HG03378 (cell line): Measurements from ENCODE around the gene MIA.
"Not testable (repeated sequence)": the region's sequence is repeated elsewhere in the genome, so short reads cannot be mapped to it uniquely, and the experiment has no call there.

ENCODE experiments used
- ATAC-seq: cut with Tn5 transposase; IDR thresholded peaks from one replicate; pipeline ENCODE4 v1.9.1; 2021; ENCODE audit warnings: mild to moderate bottlenecking, moderate library complexity; ENCODE audit not compliant: unreplicated experiment

Gene MIA

GRCh38 chr19:40777937-40778705 is 2.8 kb downstream of the MIA start, which contains the start of gene RAB4B:
Gene RAB4B, plus strand, starts transcription at chr19:40778247. Its CDS starts 129 bp downstream, at chr19:40778376.
- ATAC-seq, result peak; percentile 49

DNA sequence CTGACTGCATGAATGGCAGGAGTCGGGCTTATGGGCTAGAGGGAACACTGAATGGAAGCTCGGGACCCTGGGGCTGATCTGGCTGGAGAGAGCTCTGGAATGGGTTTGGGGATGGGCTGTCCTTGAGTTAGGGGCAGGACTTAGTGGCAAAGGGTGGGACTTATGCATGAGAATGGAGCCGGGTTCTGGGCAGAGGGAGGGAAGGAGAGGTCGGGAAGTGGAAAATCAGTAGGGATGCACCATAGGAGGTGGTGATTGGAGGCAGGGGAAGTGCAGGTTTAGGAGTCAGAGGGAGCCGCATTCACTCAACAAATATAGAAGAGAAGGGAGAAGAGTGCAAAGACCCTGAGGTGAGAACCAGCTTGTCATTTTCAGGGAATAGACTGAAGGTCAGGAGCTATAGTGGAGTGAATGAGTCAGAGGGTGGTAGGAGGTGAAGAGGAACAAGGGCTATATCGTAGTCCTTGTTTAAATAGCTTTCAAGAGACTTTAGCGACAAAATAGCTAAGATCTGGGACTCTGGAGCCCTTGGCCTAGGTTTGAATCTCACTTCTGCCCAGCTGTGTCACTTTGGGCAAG is 3.5 kb downstream of the MIA start:
- ATAC-seq, result no peak

DNA sequence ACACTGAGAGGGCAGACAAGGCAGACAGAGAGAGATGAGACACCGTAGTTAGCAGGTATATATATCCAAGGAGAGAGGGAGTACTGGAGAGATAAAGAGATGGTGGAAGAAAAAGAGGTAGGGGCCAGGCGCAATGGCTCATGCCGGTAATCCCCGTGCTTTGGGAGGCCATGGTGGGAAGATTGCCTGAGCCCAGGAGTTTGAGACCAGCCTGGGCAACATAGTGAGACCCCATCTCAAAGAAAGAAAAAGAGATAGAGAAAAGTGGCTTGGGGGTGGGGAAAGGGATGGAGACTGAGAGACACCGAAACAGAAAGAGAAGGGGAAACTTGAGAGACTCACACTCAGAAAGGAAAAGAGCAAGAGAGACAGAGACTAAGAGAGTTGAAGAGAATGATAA is 5.3 kb downstream of the MIA start:
- ATAC-seq, result no peak

DNA sequence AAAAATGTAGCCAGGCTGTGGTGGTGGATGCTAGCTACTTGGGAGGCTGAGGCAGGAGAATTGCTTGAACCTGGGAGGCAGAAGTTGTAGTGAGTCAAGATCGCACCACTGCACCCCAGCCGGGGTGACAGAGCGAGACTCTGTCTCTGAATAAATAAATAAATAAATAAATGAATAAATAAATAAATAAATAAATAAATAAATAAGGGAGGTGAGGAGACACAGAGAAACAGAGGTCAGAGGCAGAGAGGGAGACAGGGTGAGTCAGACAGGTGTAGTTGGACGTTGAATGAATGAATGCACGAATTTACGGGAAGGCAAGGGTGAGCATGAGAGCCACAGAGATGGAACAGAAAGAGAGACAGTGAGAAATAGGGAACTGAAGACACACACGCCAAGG is 5.8 kb downstream of the MIA start:
- ATAC-seq, result no peak

GRCh38 chr19:40783711-40784110 is 8.4 kb downstream of the MIA start:
- no peak for ATAC-seq

DNA sequence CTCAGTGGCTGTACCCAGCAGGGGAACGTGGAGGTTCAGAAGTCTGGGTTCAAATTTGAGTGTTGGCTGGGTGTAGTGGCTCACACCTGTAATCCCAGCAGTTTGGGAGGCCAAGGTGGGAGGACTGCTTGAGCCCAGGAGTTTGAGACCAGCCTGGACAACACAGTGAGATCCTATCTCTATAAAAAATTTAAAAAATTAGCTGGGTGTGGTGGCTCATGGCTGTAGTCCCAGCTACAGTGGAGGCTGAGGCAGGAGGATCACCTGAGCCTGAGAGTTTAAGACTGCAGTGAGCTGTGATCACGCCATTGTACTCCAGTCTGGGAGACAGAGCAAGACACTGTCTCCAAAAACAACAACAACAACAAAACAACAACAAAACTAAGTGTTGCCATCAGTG is 8.8 kb downstream of the MIA start:
- not testable (repeated sequence) for ATAC-seq

DNA sequence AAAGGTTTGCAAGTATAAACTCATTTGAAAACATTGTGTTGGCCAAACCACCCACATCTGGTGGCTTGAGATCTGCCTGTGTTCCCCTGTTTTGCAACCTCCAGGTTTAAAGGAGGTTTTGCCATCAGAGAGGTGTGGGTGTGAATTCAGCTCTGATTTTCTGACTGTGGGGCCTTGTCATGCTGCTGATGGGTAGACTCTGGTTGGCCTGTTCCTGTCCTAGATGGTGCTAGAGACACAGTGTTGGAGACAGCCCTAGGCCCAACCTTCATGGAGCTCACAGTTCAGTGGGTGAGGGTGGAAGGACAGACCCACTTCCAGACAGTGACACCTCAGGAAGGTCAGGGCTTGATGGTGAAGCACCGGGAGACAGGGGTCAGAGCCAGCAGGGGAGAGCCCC is 10.2 kb downstream of the MIA start:
- no peak for ATAC-seq

DNA sequence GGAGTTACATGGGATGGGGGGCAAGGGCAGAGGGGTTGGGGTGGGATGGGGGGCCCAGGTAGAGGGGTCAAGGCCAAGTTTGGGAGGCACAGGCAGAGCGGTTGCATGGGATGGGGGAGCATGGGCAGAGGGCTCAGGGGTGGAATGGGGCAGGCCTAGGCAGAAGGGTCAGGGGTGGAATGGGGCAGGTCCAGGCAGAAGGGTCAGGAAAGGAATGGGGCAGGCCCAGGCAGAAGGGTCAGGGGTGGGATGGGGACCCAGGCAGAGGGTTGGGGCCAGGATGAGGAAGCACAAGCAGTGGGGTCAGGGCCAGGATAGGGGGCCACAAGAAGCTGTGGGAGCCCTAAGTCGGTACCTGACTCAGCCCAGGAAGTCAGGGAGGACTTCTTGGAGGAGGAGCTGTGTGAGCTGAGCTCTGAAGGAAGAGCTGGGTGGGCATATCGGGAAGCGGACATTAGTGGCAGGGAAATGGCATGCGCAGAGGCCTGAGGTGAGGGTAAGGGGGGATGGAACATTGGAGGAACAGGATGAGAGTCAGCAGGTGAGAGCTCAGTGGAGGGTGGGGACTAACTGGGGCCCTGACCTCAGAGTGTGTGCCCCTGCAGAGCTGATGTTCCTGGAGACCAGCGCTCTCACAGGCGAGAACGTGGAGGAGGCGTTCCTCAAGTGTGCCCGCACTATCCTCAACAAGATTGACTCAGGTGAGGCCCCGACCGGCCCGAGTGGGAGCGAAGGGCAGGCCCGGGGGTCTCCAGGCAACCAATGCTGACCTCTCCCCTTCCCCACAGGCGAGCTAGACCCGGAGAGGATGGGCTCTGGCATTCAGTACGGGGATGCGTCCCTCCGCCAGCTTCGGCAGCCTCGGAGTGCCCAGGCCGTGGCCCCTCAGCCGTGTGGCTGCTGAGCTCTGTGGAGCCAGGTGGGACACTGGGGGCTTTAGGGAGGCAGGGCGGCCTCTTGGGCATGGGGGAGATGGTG is 11.0 kb downstream of the MIA start:
- no peak for ATAC-seq

- no peak for ATAC-seq
Observed at GRCh38 chr19:40791349-40791748, 16.0 kb downstream of the MIA start.

- no peak for ATAC-seq
Observed at GRCh38 chr19:40791996-40792395, 16.7 kb downstream of the MIA start.

DNA sequence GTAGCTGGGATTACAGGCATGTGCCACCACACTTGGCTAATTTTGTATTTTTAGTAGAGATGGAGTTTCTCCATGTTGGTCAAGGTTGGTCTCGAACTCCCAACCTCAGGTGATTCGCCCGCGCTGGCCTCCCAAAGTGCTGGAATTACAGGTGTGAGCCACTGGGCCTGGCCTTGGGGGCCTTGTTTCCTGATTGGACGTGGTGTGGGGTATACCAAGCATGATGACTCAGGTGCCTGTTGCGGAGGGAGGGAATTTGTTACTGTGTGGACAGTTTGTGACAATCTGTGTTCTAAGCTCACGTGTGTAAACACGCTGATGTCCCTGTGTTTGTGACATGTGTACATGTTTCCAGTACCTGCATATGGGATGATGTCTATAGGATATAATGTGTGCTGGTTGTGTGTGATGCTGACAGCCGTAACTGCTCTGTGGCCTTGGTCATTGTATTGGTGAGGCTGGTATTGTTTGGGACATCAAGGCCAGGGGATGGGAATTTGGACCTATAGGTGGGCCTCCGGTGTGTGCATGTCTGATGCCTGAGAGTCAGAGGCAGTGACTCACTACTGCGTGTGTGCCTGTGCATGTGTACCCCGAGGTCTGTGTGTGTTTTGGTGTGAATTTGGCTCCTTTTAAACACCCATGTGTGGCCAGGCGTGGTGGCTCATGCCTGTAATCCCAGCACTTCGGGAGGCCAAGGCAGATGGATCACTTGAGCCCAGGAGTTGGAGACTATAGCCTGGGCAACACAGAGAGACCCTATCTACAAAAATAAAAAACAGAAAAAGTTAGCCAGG is 22.0 kb downstream of the MIA start:
- ATAC-seq, result no peak

GRCh38 chr19:40797963-40798682 is 22.8 kb downstream of the MIA start:
- ATAC-seq, result peak; percentile 20

DNA sequence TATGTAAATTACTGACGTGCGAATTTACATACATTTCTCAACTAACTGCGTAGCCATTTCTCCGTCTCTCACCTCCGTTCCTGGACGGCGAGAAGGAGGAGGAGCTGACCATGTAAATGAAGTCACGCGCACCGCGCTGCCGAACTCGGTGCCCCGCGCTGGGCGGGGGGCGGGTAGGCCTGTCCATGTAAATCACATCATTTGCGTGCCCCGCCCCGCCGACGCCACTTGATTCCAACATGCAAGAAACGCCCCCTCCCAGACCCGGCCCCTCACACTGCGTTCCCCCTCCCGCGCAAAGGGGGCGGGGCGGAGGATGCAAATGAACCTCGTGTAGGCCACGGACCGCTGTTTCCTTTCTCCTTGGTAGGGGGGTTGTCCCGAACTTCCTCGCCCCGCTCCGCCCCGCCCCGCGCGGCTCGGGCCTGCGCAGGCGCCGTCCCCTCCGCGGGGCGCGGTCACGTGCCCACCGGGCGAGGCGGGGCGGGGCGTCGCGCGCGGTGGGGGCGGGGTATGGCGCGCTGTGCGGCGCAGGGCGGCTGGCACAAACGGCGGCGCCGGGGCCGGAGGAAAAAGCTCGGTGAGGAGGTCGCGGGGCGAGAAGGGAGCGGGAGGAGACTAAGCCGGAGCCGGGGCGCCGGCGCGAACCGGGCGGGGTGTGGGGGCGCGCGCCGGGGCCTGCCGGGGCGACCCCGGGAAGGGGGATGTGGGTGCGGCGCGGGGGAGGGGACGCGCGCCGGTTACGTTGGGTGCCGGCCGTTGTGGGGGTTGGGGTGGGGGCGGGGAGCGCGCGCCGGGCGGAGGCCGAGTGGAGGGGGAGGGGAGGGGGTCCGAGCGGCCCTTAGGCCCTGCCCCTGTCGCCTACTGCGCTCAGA is 23.6 kb downstream of the MIA start, which contains the start of gene EGLN2:
TSS of gene EGLN2 (plus strand) at position 509 of the 875 bp plus-strand sequence. CDS start 1,382 bp downstream, outside the sequence.
- peak; percentile 74 for ATAC-seq

DNA sequence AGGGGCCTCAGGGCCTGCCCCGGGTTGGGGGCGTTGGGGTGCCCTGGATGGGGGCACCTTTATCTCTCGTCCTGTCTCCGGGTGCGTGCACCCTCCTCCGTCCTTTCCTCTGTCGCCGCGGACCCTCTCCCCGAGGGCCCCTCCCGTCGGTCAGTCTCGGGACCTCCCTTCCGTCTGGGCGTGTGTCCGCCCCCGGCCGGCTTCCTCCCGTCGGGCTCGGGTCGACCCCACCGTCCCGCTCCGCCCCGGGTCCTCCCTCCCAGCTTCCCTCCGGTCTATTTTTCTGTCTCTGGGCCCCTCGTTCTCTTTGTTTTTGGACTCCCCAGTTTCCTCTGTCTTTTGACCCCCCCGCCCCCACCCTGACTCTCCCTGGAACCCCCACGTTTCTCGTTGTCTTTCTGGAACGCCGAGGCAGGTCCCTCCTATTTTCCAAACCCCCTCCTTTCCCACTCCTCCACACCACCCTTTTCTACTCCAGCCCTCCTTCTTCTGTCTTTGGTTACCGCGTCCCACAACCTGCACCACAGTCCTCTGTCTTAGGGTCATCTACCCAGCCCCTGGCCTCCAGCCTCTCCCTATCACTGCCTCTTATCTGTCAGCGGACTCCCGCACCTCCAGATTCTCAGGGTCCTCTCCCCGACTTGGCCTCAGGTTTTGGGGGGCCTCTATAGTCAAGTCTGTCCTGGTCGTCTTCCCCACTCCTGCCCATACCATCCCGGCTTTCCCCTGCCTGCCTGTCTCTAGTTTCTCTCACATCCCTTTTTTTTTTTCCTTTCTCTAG is 24.4 kb downstream of the MIA start:
- no peak for ATAC-seq

GRCh38 chr19:40800339-40800996 is 25.1 kb downstream of the MIA start:
- no peak for ATAC-seq

- no peak for ATAC-seq
Observed at GRCh38 chr19:40800997-40801377, 25.7 kb downstream of the MIA start.

- no peak for ATAC-seq
Observed at GRCh38 chr19:40801426-40802299, 26.3 kb downstream of the MIA start.
